ENCODE results near the gene MORN2.

Gene MORN2

GRCh38 chr2:38889045-38889444 lies 13.3 kb downstream of the MORN2 start:
- Histone ChIP-seq H3K9me3 (ENCODE audit: control insufficient read depth in 2 of 2, low read length in 2 of 2) (peaks cover 0 to 3% of the 10 kb centered on the region in 2 donors), H3K36me3 (ENCODE audit: control insufficient read depth in 2 of 2, insufficient read depth in 2 of 2, low read length in 2 of 2) (no peaks in the 10 kb centered on the region), H3K27ac (ENCODE audit: low read depth in 2 of 2, low read length in 2 of 2) (no peak overlapping the region), H3K27me3 (ENCODE audit: control insufficient read depth in 2 of 2, insufficient read depth in 2 of 2, low read length in 2 of 2) (no peaks in the 10 kb centered on the region), H3K4me3 (ENCODE audit: low read length in 2 of 2) (no peak overlapping the region), H3K9ac (ENCODE audit: low read depth in 1 of 2, low read length in 2 of 2) (no peak overlapping the region), H3K4me1 (ENCODE audit: control insufficient read depth in 2 of 2, insufficient read depth in 2 of 2, low read length in 2 of 2) (no peaks in the 10 kb centered on the region)

- Histone ChIP-seq H3K27ac (ENCODE audit: low read depth in 2 of 2, low read length in 2 of 2) (no peak within 1 kb of the TSS), H3K9me3 (ENCODE audit: control insufficient read depth in 2 of 2, low read length in 2 of 2) (peaks cover 0 to 3% of the 10 kb centered on the region in 2 donors), H3K9ac (ENCODE audit: low read depth in 1 of 2, low read length in 2 of 2) (no peak within 1 kb of the TSS), H3K4me1 (ENCODE audit: control insufficient read depth in 2 of 2, insufficient read depth in 2 of 2, low read length in 2 of 2) (no peaks in the 10 kb centered on the region), H3K27me3 (ENCODE audit: control insufficient read depth in 2 of 2, insufficient read depth in 2 of 2, low read length in 2 of 2) (no peaks in the 10 kb centered on the region), H3K4me3 (ENCODE audit: low read length in 2 of 2) (no peak within 1 kb of the TSS), H3K36me3 (ENCODE audit: control insufficient read depth in 2 of 2, insufficient read depth in 2 of 2, low read length in 2 of 2) (no peaks in the 10 kb centered on the region)
Measured at GRCh38 chr2:38889575-38889974, 13.8 kb downstream of the MORN2 start, which contains the start of gene ARHGEF33. ARHGEF33 (plus strand) TSS chr2:38889875; CDS start chr2:38919448, 29,573 bp downstream.

DNA sequence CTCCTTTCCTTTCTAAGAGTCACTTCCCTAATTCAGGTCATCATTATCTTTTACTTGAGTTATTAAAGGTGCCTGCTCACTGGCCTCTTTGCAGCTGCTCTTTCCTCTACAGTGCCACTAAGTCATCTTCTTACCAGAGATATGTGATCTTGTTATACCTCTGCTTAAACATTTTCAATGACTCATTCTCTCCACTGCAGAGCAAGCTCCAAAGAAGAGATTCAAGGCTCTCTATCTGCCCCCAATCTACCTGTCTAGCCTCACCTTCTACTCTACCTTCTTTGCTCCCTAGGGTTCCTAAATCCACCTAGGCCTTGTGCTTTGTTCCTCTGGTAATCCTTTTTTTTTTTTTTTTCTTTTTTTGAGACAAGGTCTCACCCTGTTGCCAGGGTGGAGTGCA lies 17.0 kb downstream of the MORN2 start:
- Histone ChIP-seq H3K4me1 (ENCODE audit: control insufficient read depth in 2 of 2, insufficient read depth in 2 of 2, low read length in 2 of 2) (no peaks in the 10 kb centered on the region), H3K27me3 (ENCODE audit: control insufficient read depth in 2 of 2, insufficient read depth in 2 of 2, low read length in 2 of 2) (no peaks in the 10 kb centered on the region), H3K4me3 (ENCODE audit: low read length in 2 of 2) (no peak overlapping the region)

DNA sequence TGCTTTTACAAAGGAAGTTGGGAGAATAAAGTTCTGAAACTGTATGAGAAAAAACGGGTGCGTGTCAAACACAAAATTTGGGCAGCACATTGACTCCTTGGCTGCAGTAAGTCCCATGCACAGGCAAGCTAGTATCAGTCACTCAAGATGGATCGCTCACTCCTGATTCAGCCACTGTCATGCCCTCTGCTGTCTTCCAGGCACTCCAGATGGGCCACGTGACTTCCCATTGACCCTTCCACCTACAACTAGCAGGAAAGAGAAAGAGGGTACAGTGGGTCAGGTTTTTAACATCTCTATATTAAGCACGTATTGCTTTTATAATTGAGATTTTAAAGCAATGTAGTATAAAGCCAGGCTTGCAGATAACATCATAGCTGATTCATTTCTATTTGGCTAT lies 22.5 kb downstream of the MORN2 start:
- Histone ChIP-seq H3K9me3 (ENCODE audit: control insufficient read depth in 2 of 2, low read length in 2 of 2) (no peaks in the 10 kb centered on the region), H3K4me1 (ENCODE audit: control insufficient read depth in 2 of 2, insufficient read depth in 2 of 2, low read length in 2 of 2) (no peaks in the 10 kb centered on the region), H3K9ac (ENCODE audit: low read depth in 1 of 2, low read length in 2 of 2) (no peak overlapping the region), H3K27ac (ENCODE audit: low read depth in 2 of 2, low read length in 2 of 2) (no peak overlapping the region), H3K27me3 (ENCODE audit: control insufficient read depth in 2 of 2, insufficient read depth in 2 of 2, low read length in 2 of 2) (no peaks in the 10 kb centered on the region), H3K4me3 (ENCODE audit: low read length in 2 of 2) (no peak overlapping the region), H3K36me3 (ENCODE audit: control insufficient read depth in 2 of 2, insufficient read depth in 2 of 2, low read length in 2 of 2) (no peaks in the 10 kb centered on the region)

More for the DNA sequence above, 17.0 kb downstream of the MORN2 start:
- Histone ChIP-seq H3K27ac (ENCODE audit: low read depth in 2 of 2, low read length in 2 of 2) (no peak overlapping the region), H3K36me3 (ENCODE audit: control insufficient read depth in 2 of 2, insufficient read depth in 2 of 2, low read length in 2 of 2) (no peaks in the 10 kb centered on the region), H3K9me3 (ENCODE audit: control insufficient read depth in 2 of 2, low read length in 2 of 2) (peaks cover 0 to 2% of the 10 kb centered on the region in 2 donors), H3K9ac (ENCODE audit: low read depth in 1 of 2, low read length in 2 of 2) (no peak overlapping the region)

- no peaks in the 10 kb centered on the region for H3K4me1 ChIP-seq (ENCODE audit: control insufficient read depth in 2 of 2, insufficient read depth in 2 of 2, low read length in 2 of 2)
- H3K4me3 ChIP-seq (ENCODE audit: low read length in 2 of 2), result no peak overlapping the region
- no peaks in the 10 kb centered on the region for H3K27me3 ChIP-seq (ENCODE audit: control insufficient read depth in 2 of 2, insufficient read depth in 2 of 2, low read length in 2 of 2)
- H3K27ac ChIP-seq (ENCODE audit: low read depth in 2 of 2, low read length in 2 of 2), result no peak overlapping the region
- no peaks in the 10 kb centered on the region for H3K9me3 ChIP-seq (ENCODE audit: control insufficient read depth in 2 of 2, low read length in 2 of 2)
- no peak overlapping the region for H3K9ac ChIP-seq (ENCODE audit: low read depth in 1 of 2, low read length in 2 of 2)
- H3K36me3 ChIP-seq (ENCODE audit: control insufficient read depth in 2 of 2, insufficient read depth in 2 of 2, low read length in 2 of 2), result no peaks in the 10 kb centered on the region
Measured at GRCh38 chr2:38900726-38901125, 24.9 kb downstream of the MORN2 start.

GRCh38 chr2:38905251-38905650 lies 29.5 kb downstream of the MORN2 start:
- no peak overlapping the region for H3K4me3 ChIP-seq (ENCODE audit: low read length in 2 of 2)
- H3K9me3 ChIP-seq (ENCODE audit: control insufficient read depth in 2 of 2, low read length in 2 of 2), result no peaks in the 10 kb centered on the region

GRCh38 chr2:38907242-38907641 lies 31.5 kb downstream of the MORN2 start:
- no peaks in the 10 kb centered on the region for H3K27me3 ChIP-seq (ENCODE audit: control insufficient read depth in 2 of 2, insufficient read depth in 2 of 2, low read length in 2 of 2)
- H3K36me3 ChIP-seq (ENCODE audit: control insufficient read depth in 2 of 2, insufficient read depth in 2 of 2, low read length in 2 of 2), result no peaks in the 10 kb centered on the region
- no peak overlapping the region for H3K4me3 ChIP-seq (ENCODE audit: low read length in 2 of 2)
- H3K9ac ChIP-seq (ENCODE audit: low read depth in 1 of 2, low read length in 2 of 2), result no peak overlapping the region
- no peaks in the 10 kb centered on the region for H3K9me3 ChIP-seq (ENCODE audit: control insufficient read depth in 2 of 2, low read length in 2 of 2)
- no peak overlapping the region for H3K27ac ChIP-seq (ENCODE audit: low read depth in 2 of 2, low read length in 2 of 2)
- no peaks in the 10 kb centered on the region for H3K4me1 ChIP-seq (ENCODE audit: control insufficient read depth in 2 of 2, insufficient read depth in 2 of 2, low read length in 2 of 2)

More at GRCh38 chr2:38905251-38905650, 29.5 kb downstream of the MORN2 start:
- no peaks in the 10 kb centered on the region for H3K36me3 ChIP-seq (ENCODE audit: control insufficient read depth in 2 of 2, insufficient read depth in 2 of 2, low read length in 2 of 2)
- H3K9ac ChIP-seq (ENCODE audit: low read depth in 1 of 2, low read length in 2 of 2), result no peak overlapping the region
- no peaks in the 10 kb centered on the region for H3K4me1 ChIP-seq (ENCODE audit: control insufficient read depth in 2 of 2, insufficient read depth in 2 of 2, low read length in 2 of 2)
- no peak overlapping the region for H3K27ac ChIP-seq (ENCODE audit: low read depth in 2 of 2, low read length in 2 of 2)
- H3K27me3 ChIP-seq (ENCODE audit: control insufficient read depth in 2 of 2, insufficient read depth in 2 of 2, low read length in 2 of 2), result no peaks in the 10 kb centered on the region

DNA sequence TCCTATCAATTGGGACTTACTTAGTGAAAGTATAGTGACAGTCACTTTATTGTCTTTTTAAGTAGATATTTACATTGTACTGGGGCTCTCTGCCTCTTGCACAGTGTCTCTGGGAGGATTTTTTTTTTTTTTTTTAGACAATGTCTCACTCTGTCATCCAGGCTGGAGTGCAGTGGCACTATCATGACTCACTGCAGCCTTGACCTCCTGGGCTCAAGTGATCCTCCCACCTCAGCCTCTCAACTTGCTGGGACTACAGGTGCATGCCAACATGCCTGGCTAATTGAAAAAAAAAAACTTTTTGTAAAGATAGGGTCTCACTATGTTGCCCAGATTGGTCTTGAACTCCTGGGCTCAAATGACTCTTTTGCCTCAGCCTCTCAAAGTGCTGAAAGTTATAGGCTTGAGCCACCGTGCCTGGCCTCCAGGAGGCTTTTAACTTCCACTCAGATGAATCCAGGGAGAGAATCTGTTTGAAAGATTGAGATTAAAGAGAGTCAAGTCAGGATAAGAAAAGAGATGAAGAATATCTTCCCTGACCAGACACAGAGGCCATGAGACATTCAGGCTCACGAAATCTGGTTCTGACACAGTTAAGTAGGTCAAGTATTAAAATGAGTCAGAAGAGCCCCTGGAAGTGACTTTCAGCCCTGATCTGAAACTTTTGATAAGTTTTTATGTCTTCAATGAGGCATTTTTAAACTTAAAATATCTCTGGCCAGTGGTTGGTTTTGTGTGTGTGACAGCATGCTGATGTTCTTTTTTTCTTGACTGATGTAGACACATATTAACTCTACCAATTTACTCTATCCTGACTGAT lies 32.2 kb downstream of the MORN2 start:
- Histone ChIP-seq H3K27ac (ENCODE audit: low read depth in 2 of 2, low read length in 2 of 2) (no peak overlapping the region), H3K4me1 (ENCODE audit: control insufficient read depth in 2 of 2, insufficient read depth in 2 of 2, low read length in 2 of 2) (no peaks in the 10 kb centered on the region), H3K4me3 (ENCODE audit: low read length in 2 of 2) (no peak overlapping the region), H3K9ac (ENCODE audit: low read depth in 1 of 2, low read length in 2 of 2) (no peak overlapping the region), H3K36me3 (ENCODE audit: control insufficient read depth in 2 of 2, insufficient read depth in 2 of 2, low read length in 2 of 2) (no peaks in the 10 kb centered on the region), H3K27me3 (ENCODE audit: control insufficient read depth in 2 of 2, insufficient read depth in 2 of 2, low read length in 2 of 2) (no peaks in the 10 kb centered on the region), H3K9me3 (ENCODE audit: control insufficient read depth in 2 of 2, low read length in 2 of 2) (no peaks in the 10 kb centered on the region)

DNA sequence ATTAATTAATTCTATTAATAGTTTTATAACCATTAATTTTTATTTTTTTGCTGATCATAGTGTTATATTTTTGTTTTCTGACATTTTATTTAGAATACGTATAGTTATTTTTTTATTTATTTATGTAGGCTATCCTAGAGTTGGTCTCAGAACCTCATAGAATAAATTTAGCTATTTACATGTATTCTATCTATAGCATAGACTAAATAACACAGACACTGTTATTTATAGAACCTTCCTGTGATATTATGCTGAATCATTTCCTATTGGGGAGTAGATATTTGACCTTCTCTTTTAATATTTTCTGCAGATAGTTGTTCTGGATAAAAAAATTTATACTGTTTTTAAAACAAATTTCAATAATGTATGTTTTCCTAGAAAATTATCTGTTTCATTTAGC lies 34.1 kb downstream of the MORN2 start:
- no peaks in the 10 kb centered on the region for H3K36me3 ChIP-seq (ENCODE audit: control insufficient read depth in 2 of 2, insufficient read depth in 2 of 2, low read length in 2 of 2)
- H3K9me3 ChIP-seq (ENCODE audit: control insufficient read depth in 2 of 2, low read length in 2 of 2), result no peaks in the 10 kb centered on the region
- H3K27ac ChIP-seq (ENCODE audit: low read depth in 2 of 2, low read length in 2 of 2), result no peak overlapping the region
- no peaks in the 10 kb centered on the region for H3K27me3 ChIP-seq (ENCODE audit: control insufficient read depth in 2 of 2, insufficient read depth in 2 of 2, low read length in 2 of 2)
- no peaks in the 10 kb centered on the region for H3K4me1 ChIP-seq (ENCODE audit: control insufficient read depth in 2 of 2, insufficient read depth in 2 of 2, low read length in 2 of 2)
- no peak overlapping the region for H3K9ac ChIP-seq (ENCODE audit: low read depth in 1 of 2, low read length in 2 of 2)
- H3K4me3 ChIP-seq (ENCODE audit: low read length in 2 of 2), result no peak overlapping the region

DNA sequence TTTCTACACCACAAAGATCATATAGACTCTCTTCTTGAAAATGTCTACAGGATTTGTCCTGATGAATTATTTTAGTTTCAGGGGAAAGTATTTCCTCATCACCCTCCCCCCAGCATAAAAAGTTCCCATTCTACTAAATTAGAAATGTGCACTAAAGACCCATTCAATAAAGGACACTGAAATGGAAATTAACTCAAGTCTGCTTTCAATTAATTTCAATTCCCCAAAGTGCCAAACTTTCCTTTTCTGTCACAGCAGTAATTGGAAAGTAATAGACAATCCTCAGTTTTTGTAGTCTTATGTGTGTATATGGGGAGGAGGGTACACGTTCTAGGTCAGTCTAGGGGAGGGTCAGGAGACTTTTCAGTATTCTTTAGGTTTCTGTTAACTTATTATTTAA lies 35.4 kb downstream of the MORN2 start:
- H3K9ac ChIP-seq (ENCODE audit: low read depth in 1 of 2, low read length in 2 of 2), result no peak overlapping the region
- no peak overlapping the region for H3K4me3 ChIP-seq (ENCODE audit: low read length in 2 of 2)
- H3K27ac ChIP-seq (ENCODE audit: low read depth in 2 of 2, low read length in 2 of 2), result no peak overlapping the region
- H3K4me1 ChIP-seq (ENCODE audit: control insufficient read depth in 2 of 2, insufficient read depth in 2 of 2, low read length in 2 of 2), result no peaks in the 10 kb centered on the region
- no peaks in the 10 kb centered on the region for H3K9me3 ChIP-seq (ENCODE audit: control insufficient read depth in 2 of 2, low read length in 2 of 2)
- no peaks in the 10 kb centered on the region for H3K36me3 ChIP-seq (ENCODE audit: control insufficient read depth in 2 of 2, insufficient read depth in 2 of 2, low read length in 2 of 2)
- no peaks in the 10 kb centered on the region for H3K27me3 ChIP-seq (ENCODE audit: control insufficient read depth in 2 of 2, insufficient read depth in 2 of 2, low read length in 2 of 2)

All from mucosa of rectum (tissue), 2 donors.